Mucosa of stomach (tissue), 1 donor: Measurements from ENCODE around the gene OCA2.

ENCODE experiments used
- H3K27me3 ChIP-seq: one replicate; pipeline ENCODE4 v1.7.0; 2013; ENCODE audit warnings: mild to moderate bottlenecking, low read length; ENCODE audit not compliant: control insufficient read depth, insufficient read depth
- H3K36me3 ChIP-seq: one replicate; pipeline ENCODE4 v1.7.0; 2013; ENCODE audit warnings: low read length; ENCODE audit not compliant: control insufficient read depth, insufficient read depth
- H3K4me1 ChIP-seq: one replicate; pipeline ENCODE4 v1.7.0; 2013; ENCODE audit warnings: mild to moderate bottlenecking, low read length; ENCODE audit not compliant: control insufficient read depth, insufficient read depth
- H3K4me3 ChIP-seq: one replicate; pipeline ENCODE4 v1.7.0; 2013; ENCODE audit warnings: low read length
- H3K9ac ChIP-seq: one replicate; pipeline ENCODE4 v1.7.0; 2013; ENCODE audit warnings: mild to moderate bottlenecking, low read length, moderate library complexity
- H3K9me3 ChIP-seq: one replicate; pipeline ENCODE4 v1.7.0; 2013; ENCODE audit warnings: mild to moderate bottlenecking, low read length, moderate library complexity; ENCODE audit not compliant: control insufficient read depth
- donor health status: Pancreatic carcinoma.

Gene OCA2

GRCh38 chr15:27705056-27705455, 394.1 kb downstream of the OCA2 start:
- Histone ChIP-seq H3K4me1 (no peaks in the 10 kb centered on the region), H3K4me3 (no peak overlapping the region), H3K9ac (no peak overlapping the region), H3K36me3 (no peaks in the 10 kb centered on the region), H3K27me3 (no peaks in the 10 kb centered on the region), H3K9me3 (no peaks in the 10 kb centered on the region)
